Chondrocyte (in vitro differentiated cells): ENCODE data around the gene FRMPD1. TPM values are rescaled to one million over a fixed set of nuclear protein-coding genes. Genes with fewer than 3 reads are reported as not detected.

Experiments used
- DNase-seq: peaks from one replicate; pipeline ENCODE4 v3.0.0; 2021; ENCODE audit warnings: mixed read lengths, low spot score
- H3K27ac Mint-ChIP-seq: one replicate; pipeline ENCODE4 v1.8.0; 2021; ENCODE audit warnings: mild to moderate bottlenecking, moderate library complexity, mixed read lengths; ENCODE audit not compliant: unreplicated experiment
- H3K27me3 Mint-ChIP-seq: 2 replicates; pipeline ENCODE4 v1.8.0; 2021; ENCODE audit warnings: low read depth, mixed read lengths
- H3K36me3 Mint-ChIP-seq: 2 replicates; pipeline ENCODE4 v1.8.0; 2021; ENCODE audit warnings: low read depth, mixed read lengths
- H3K4me1 Mint-ChIP-seq: 2 replicates; pipeline ENCODE4 v1.8.0; 2021; ENCODE audit warnings: low read depth, mild to moderate bottlenecking, mixed read lengths
- H3K4me3 Mint-ChIP-seq: one replicate; pipeline ENCODE4 v1.8.0; 2021; ENCODE audit warnings: mild to moderate bottlenecking, moderate library complexity, mixed read lengths; ENCODE audit not compliant: unreplicated experiment
- H3K9me3 Mint-ChIP-seq: 2 replicates; pipeline ENCODE4 v1.8.0; 2021; ENCODE audit warnings: low read depth, mixed read lengths
- CTCF ChIP-seq: fragments of 200-600 bp; sonication (generic); IDR thresholded peaks from 2 replicates; pipeline ENCODE4 v1.5.0; 2021; ENCODE audit warnings: antibody characterized with exemption, mild to moderate bottlenecking, moderate library complexity
- total RNA-seq: library from RNA; stranded (reverse); gene quantifications from 3 replicates; pipeline ENCODE4 v1.2.1, GENCODE V29; 2021

FRMPD1 gene
- total RNA-seq, 1 donor from 2014 or later, result not detected

- Mint-ChIP-seq H3K9me3 (peaks cover 4% of the 10 kb centered on the region), H3K27me3 (peaks cover 48% of the 10 kb centered on the region), H3K36me3 (no peaks in the 10 kb centered on the region), H3K4me1 (no peaks in the 10 kb centered on the region), H3K4me3 (no peak overlapping the region), H3K27ac (no peak overlapping the region)
- no peak for DNase-seq
- TF ChIP-seq CTCF, result no peak
Measured at GRCh38 chr9:37710046-37710445, 59.3 kb downstream of the FRMPD1 start.

GRCh38 chr9:37715260-37715659 lies 64.5 kb downstream of the FRMPD1 start:
- Mint-ChIP-seq H3K27me3 (peaks cover 35% of the 10 kb centered on the region), H3K9me3 (peaks cover 4% of the 10 kb centered on the region), H3K4me3 (no peak overlapping the region), H3K4me1 (no peaks in the 10 kb centered on the region), H3K27ac (no peak overlapping the region), H3K36me3 (no peaks in the 10 kb centered on the region)
- no peak for DNase-seq
- no peak for TF ChIP-seq CTCF

- no peak overlapping the region for H3K4me3 Mint-ChIP-seq
- H3K27me3 Mint-ChIP-seq, result peaks cover 36% of the 10 kb centered on the region
- no peak for DNase-seq
- H3K9me3 Mint-ChIP-seq, result peaks cover 4% of the 10 kb centered on the region
- no peak for TF ChIP-seq CTCF
- no peaks in the 10 kb centered on the region for H3K4me1 Mint-ChIP-seq
- H3K36me3 Mint-ChIP-seq, result no peaks in the 10 kb centered on the region
- no peak overlapping the region for H3K27ac Mint-ChIP-seq
Measured at GRCh38 chr9:37715991-37716505, 65.3 kb downstream of the FRMPD1 start.

GRCh38 chr9:37719526-37719925 lies 68.8 kb downstream of the FRMPD1 start:
- TF ChIP-seq CTCF, result no peak
- Mint-ChIP-seq H3K27ac (no peak overlapping the region), H3K4me3 (no peak overlapping the region), H3K36me3 (no peaks in the 10 kb centered on the region), H3K4me1 (no peaks in the 10 kb centered on the region), H3K27me3 (peaks cover 36% of the 10 kb centered on the region), H3K9me3 (no peaks in the 10 kb centered on the region)
- DNase-seq, result no peak

GRCh38 chr9:37727013-37727412 lies 76.3 kb downstream of the FRMPD1 start:
- DNase-seq, result no peak
- no peak overlapping the region for H3K4me3 Mint-ChIP-seq
- no peak overlapping the region for H3K27ac Mint-ChIP-seq
- TF ChIP-seq CTCF, result no peak
- H3K27me3 Mint-ChIP-seq, result peaks cover 39% of the 10 kb centered on the region
- H3K9me3 Mint-ChIP-seq, result no peaks in the 10 kb centered on the region
- no peaks in the 10 kb centered on the region for H3K4me1 Mint-ChIP-seq
- H3K36me3 Mint-ChIP-seq, result peaks cover 1% of the 10 kb centered on the region
